Progenitor cell of endocrine pancreas (in vitro differentiated cells): ENCODE measurements around the gene FAM20B. TPM values are rescaled to one million over a fixed set of nuclear protein-coding genes. Genes with fewer than 3 reads are reported as not detected.

Experiments
- DNase-seq: peaks from one replicate; pipeline ENCODE4 v3.0.0; 2021; ENCODE audit warnings: low spot score; ENCODE audit not compliant: unreplicated experiment
- H3K27ac Mint-ChIP-seq: 2 replicates; pipeline ENCODE4 v1.8.0; 2021; ENCODE audit warnings: mild to moderate bottlenecking, moderate library complexity, mixed read lengths
- H3K27me3 Mint-ChIP-seq: 2 replicates; pipeline ENCODE4 v1.8.0; 2021; ENCODE audit warnings: mixed read lengths
- H3K36me3 Mint-ChIP-seq: 2 replicates; pipeline ENCODE4 v1.8.0; 2022; ENCODE audit warnings: mixed read lengths; ENCODE audit not compliant: insufficient read depth
- H3K4me1 Mint-ChIP-seq: 2 replicates; pipeline ENCODE4 v1.8.0; 2021; ENCODE audit warnings: low read depth, mixed read lengths
- H3K4me3 Mint-ChIP-seq: 2 replicates; pipeline ENCODE4 v1.8.0; 2021; ENCODE audit warnings: low read depth, mild to moderate bottlenecking, moderate library complexity, mixed read lengths
- H3K9me3 Mint-ChIP-seq: 2 replicates; pipeline ENCODE4 v1.8.0; 2021; ENCODE audit warnings: low read depth, mixed read lengths
- CTCF ChIP-seq: fragments of 200-600 bp; sonication (generic); IDR thresholded peaks from one replicate; pipeline ENCODE4 v1.5.0; 2021; ENCODE audit warnings: antibody characterized with exemption, mild to moderate bottlenecking; ENCODE audit not compliant: unreplicated experiment
- total RNA-seq: library from RNA; stranded (reverse); gene quantifications from 2 replicates; pipeline ENCODE4 v1.2.1, GENCODE V29; 2021

The FAM20B gene
- total RNA-seq, 1 donor from 2014 or later: 42.9 TPM

GRCh38 chr1:179095924-179096323, 70.2 kb downstream of the FAM20B start:
- H3K27me3 Mint-ChIP-seq: no peaks in the 10 kb centered on the region
- no peak overlapping the region for H3K4me3 Mint-ChIP-seq
- peaks cover 14% of the 10 kb centered on the region for H3K4me1 Mint-ChIP-seq
- no peak overlapping the region for H3K27ac Mint-ChIP-seq
- DNase-seq: no peak
- TF ChIP-seq CTCF: no peak
- H3K36me3 Mint-ChIP-seq: peaks cover 30% of the 10 kb centered on the region
- no peaks in the 10 kb centered on the region for H3K9me3 Mint-ChIP-seq

- H3K4me1 Mint-ChIP-seq: peaks cover 3% of the 10 kb centered on the region
- H3K4me3 Mint-ChIP-seq: no peak overlapping the region
- H3K27me3 Mint-ChIP-seq: no peaks in the 10 kb centered on the region
- TF ChIP-seq CTCF: no peak
- DNase-seq: no peak
- H3K36me3 Mint-ChIP-seq: peaks cover 18% of the 10 kb centered on the region
- H3K9me3 Mint-ChIP-seq: no peaks in the 10 kb centered on the region
- no peak overlapping the region for H3K27ac Mint-ChIP-seq
These were observed 74.2 kb downstream of the FAM20B start for GRCh38 chr1:179099891-179100290.

- peaks cover 17% of the 10 kb centered on the region for H3K36me3 Mint-ChIP-seq
- H3K4me1 Mint-ChIP-seq: peaks cover 2% of the 10 kb centered on the region
- H3K27ac Mint-ChIP-seq: no peak overlapping the region
- H3K9me3 Mint-ChIP-seq: no peaks in the 10 kb centered on the region
- H3K27me3 Mint-ChIP-seq: no peaks in the 10 kb centered on the region
- no peak for TF ChIP-seq CTCF
- H3K4me3 Mint-ChIP-seq: no peak overlapping the region
- no peak for DNase-seq
These were observed 75.9 kb downstream of the FAM20B start for GRCh38 chr1:179101566-179101965.

GRCh38 chr1:179103999-179104398, 78.3 kb downstream of the FAM20B start:
- DNase-seq: no peak
- Mint-ChIP-seq H3K9me3 (no peaks in the 10 kb centered on the region), H3K4me1 (peaks cover 2% of the 10 kb centered on the region), H3K36me3 (peaks cover 11% of the 10 kb centered on the region), H3K27ac (no peak overlapping the region), H3K27me3 (no peaks in the 10 kb centered on the region), H3K4me3 (no peak overlapping the region)
- no peak for TF ChIP-seq CTCF

- no peak overlapping the region for H3K4me3 Mint-ChIP-seq
- no peaks in the 10 kb centered on the region for H3K27me3 Mint-ChIP-seq
- DNase-seq: no peak
- H3K4me1 Mint-ChIP-seq: peaks cover 2% of the 10 kb centered on the region
- no peak overlapping the region for H3K27ac Mint-ChIP-seq
- no peak for TF ChIP-seq CTCF
- peaks cover 12% of the 10 kb centered on the region for H3K36me3 Mint-ChIP-seq
- no peaks in the 10 kb centered on the region for H3K9me3 Mint-ChIP-seq
These were observed 79.0 kb downstream of the FAM20B start for GRCh38 chr1:179104611-179105250.
